Femur (tissue), 1 donor: ENCODE data around the gene CFAP52.
"Not testable (repeated sequence)": the region's sequence is repeated elsewhere in the genome, so short reads cannot be mapped to it uniquely, and the experiment has no call there.

Experiments used
- DNase-seq: peaks from one replicate; pipeline ENCODE4 v3.0.0-alpha.2; 2017

The CFAP52 gene

DNA sequence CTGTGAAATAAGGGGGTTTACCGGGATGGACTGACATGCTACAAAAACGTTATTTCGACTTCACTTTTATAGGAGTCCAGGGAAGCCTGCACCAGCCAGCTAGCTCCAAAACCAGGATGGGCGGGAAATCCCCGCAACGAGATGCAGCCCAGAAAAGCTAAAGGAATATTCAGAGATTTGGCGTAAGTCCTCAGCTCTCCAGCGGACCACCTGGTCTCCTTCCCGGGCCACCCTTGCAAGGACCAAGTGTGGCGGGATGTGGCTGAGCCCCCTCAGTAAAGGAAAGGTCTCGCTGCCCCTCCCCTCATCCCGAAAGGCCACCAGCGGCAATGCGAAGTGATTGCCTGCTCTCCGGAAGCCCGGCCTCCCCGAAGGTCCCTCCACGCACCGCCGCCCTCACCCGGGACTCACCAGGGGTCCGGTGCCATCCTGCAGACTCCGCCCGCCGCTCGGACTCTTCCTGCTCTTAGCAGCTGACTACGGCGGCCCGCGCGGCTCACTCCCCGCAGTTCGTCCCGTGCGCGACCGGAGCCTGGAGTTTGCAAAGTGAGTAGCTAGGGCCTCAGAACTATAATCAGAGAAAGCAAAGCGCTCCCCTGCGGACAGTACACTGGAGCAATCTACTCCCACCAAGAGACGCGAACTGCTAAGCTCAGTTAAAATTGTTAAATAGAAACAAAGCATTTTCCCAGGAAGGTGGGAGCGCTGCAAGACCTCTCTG lies 901 bp upstream of the CFAP52 start, which contains the start of gene STX8:
TSS of gene STX8 (minus strand) at position 440 of the 721 bp plus-strand sequence. CDS start at position 428, 12 bp downstream.
- DNase-seq, result peak; percentile 94

DNA sequence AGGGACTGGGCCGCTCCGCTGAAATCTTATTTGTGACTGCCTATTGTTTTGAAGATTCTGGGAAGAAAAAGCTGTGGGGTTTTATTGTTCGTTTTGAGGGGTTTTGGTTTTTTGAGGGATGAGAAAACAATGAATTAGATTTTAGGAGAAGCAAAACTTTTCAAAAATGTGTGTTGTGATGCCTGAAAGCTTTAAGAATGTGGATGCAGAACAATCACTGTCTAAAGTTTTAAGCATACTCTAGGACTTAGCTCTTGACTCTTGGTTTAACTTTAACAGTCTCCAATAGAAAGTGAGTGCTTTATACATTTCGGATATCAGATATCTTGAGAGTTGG lies 899 bp downstream of the CFAP52 start:
- no peak for DNase-seq

DNA sequence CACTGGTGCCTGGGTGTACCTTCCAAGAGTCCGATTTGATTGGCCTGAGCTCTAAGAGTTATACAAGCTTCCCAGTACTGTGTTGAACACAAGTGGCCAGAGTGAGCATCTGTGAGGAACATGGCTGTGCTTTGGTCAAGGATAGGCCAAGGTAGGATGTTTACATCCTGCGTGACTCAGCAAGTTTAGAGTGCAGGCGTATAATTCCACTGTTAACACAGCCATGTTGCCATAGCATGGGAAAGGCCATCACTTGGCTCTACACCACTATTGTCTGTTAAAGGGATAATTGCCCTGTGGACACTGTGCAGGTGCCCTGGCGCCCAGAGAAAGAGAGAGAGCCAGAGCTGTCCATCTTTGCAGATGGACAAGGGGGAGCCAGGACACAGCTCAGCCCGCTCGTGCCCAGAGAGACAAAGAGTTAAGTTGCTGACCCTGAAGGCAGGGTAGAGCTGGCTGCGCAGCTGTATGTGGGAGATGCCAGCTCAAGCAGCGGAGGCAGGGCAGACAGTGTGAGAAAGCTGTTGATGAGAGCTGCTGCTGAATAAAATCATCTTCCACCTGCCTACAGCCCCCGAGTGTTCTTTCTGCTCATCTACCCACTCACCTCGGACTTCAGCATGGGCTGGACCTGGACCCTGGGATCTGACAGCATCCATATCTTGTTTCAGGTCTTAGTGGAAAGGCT lies 11.7 kb downstream of the CFAP52 start:
- no peak for DNase-seq

DNA sequence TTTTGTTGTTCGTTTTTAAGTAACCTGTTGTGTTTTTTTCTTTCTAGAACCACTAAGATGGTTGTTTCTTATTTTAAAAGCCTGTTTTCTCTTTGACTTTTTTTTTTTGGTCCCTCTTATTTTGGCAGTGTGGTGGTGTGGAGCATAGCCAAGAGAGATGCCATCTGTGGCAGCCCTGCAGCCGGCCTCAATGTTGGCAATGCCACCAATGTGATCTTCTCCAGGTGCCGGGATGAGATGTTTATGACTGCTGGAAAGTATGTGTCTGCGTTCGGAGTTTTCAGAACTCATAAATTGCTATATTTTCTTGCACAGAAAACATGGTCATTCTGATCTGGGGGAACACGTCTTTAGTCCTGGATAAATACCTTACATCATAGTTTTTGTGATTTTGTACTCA lies 17.6 kb downstream of the CFAP52 start:
- DNase-seq, result no peak

DNA sequence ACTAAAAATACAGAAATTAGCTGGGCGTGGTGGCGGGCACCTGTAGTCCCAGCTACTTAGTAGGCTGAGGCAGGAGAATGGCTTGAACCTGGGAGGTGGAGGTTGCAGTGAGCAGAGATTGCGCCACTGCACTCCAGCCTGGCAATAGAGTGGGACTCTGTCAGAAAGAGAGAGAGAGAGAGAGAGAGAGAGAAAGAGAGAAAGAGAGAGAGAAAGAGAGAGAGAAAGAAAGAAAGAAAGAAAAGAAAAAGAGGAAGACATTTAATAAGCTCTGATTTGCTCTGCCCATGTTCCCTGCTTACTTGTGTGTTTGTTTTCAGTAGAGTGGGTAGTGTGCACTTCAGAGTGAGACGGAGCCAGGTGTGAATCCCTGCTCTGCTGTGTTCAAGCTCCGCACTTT lies 21.2 kb downstream of the CFAP52 start:
- DNase-seq, result not testable (repeated sequence)

DNA sequence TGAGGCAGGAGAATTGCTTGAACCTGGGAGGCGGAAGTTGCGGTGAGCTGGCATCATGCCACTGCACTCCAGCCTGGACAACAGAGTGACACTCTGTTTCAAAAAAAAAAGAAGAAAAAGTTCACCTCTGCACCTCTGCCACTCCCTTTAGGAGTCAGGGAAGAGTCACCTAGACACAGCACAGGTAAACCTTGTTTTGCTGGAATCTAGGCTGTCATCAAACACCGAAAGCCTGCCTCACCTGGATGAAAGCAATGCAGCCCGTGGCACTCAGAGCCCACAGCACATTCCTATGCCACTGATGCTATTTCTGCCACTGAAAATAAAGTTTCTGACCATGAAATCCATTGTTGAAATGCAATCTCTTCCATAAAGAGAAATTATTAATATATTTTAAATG lies 22.2 kb downstream of the CFAP52 start:
- DNase-seq, result no peak

DNA sequence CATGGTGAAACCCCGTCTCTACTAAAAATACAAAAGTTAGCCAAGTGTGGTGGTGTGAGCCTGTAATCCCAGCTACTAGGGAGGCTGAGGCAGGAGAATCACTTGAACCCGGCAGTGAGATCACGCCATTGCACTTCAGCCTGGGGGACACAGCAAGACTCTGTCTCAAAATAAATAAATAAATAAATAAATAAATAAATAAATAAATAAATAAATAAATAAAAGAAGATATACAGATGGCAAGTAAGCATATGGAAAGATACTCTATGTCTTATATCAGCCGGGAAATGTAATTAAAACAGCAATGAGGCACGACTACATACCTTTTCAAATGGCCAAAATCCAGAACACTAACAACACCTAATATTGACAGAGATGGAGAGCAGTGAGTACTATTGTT lies 28.1 kb downstream of the CFAP52 start:
- not testable (repeated sequence) for DNase-seq

DNA sequence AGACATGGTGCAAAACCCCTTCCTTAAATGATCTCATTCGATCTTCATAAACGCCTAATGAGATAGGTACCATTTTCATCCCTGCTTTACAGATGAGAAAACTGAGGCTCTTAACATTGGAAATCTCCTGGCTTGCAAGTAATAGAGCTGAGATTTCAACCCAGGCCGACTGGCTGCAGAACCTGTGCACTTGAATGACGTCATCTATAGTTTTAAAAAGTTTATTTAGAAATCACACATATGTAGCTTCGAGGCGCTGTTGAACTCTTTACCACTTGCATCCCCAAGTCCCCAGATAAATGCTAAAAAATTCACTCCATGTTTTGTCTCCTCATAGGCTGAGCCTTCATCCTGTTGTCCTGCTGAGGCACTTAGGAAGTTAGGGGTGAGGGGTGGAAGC lies 30.0 kb downstream of the CFAP52 start:
- no peak for DNase-seq

DNA sequence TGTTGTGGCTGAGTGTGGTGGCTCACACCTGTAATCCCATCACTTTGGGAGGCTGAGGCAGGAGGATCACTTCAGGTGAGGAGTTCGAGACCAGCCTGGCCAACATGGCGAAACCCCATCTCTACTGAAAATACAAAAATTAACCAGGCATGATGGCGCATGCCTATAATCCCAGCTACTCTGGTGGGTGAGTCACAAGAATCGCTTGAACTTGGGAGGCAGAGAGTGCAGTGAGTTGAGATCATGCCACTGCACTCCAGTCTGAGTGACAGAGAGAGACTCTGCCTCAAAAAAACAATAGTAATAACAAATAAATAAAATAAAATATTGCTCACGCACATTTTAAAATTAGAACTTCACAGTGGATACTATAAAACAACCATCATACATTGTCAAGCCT lies 30.6 kb downstream of the CFAP52 start:
- not testable (repeated sequence) for DNase-seq

DNA sequence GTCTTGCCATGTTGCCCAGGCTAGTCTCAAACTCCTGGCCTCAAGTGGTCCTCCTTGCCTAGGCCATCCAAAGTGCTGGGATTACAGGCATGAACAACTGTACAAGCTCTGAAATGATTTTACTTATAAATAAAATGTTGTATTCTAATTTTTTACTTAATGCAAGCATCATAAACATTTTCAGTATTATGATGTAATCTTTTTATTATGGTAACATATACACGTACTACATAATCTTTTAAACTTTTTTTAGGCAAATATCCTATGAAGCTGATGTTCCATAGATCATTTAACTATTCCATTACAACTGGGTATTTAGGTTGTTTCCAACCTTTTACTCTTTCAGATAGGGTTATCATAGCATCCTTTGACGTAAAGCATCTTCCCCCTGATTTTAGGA lies 35.1 kb downstream of the CFAP52 start:
- no peak for DNase-seq

DNA sequence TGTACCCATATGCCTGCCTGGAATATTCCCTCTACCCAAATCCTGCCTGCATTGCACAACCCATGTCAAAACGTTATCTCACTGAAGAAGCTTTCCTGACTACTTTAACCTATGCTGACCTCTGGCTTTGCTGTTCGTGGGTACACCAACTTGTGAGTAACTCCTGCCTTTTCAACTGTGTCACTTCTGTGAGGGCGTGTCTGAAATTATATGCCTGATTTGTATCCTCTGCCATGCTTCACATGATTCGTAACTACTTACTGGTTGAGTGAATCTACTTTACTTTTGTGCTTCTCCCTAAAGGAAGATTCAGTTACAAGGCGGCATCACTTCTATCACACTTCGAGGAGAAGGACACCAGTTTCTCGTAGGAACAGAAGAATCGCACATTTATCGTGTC lies 35.6 kb downstream of the CFAP52 start:
- no peak for DNase-seq

DNA sequence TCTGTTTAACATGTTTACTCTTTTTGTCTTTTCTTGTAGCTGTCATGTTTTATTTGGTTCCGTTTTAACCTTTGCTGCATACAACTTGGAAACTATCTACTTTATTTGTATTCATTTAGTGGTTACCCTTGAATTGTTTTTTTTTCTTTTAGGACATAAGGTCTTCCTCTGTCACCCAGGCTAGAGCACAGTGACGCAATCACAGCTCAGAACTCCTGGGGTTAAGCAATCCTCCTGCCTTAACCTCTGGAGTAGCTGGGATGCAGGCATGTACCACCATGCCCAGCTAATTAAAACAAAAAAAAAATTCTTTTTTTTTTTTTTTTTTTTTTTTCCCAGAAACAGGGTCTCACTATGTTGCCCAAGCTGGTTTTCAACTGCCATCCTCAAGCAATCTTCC lies 39.0 kb downstream of the CFAP52 start:
- DNase-seq, result no peak

DNA sequence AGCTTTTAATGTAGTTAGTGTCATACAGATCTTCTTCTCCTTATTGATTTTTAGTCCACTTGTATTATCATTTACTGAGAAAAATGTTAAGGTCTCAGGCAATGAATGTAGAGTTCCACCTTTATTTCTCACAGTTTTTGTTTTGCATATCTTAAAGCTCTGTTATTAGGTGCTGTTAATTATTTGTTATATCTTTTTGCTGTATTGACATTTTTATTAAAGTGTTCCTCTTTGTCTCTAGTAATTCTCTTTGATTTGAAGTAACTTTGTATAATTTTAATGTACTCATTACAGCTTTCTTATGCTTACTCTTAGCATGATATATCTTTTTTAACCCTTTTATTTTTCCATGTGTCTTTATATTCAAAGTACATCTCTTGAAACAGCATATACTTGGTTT lies 46.5 kb downstream of the CFAP52 start:
- no peak for DNase-seq

DNA sequence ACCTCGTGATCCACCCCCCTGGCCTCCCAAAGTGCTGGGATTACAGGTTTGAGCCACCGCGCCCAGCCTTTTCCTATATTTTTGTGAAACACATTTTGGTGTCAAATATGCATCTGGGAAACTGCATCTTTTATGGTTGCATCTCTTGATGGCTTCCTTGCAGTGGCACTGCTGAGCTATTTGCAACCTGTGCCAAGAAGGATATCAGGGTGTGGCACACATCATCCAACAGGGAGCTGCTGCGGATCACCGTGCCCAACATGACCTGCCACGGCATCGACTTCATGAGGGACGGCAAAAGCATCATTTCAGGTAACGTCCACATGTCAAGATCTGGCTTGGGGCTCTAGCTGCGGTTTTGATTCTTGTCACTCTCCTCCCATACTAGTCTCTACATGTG lies 52.1 kb downstream of the CFAP52 start:
- DNase-seq, result no peak

DNA sequence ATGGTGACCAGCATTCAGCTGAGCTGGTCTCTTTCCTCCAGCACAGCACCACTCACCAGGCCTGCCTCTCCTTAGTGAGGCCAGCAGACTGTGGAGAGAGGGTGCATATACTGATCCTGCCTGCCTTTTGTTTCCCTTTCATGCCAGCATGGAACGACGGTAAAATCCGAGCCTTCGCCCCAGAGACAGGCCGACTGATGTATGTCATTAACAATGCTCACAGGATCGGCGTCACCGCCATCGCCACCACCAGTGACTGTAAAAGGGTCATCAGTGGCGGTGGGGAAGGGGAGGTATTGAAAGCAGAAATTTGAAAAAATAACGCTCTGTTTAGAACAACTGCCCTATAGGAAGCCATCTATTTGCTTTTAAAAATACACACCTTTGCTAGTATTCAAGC lies 56.3 kb downstream of the CFAP52 start:
- no peak for DNase-seq

DNA sequence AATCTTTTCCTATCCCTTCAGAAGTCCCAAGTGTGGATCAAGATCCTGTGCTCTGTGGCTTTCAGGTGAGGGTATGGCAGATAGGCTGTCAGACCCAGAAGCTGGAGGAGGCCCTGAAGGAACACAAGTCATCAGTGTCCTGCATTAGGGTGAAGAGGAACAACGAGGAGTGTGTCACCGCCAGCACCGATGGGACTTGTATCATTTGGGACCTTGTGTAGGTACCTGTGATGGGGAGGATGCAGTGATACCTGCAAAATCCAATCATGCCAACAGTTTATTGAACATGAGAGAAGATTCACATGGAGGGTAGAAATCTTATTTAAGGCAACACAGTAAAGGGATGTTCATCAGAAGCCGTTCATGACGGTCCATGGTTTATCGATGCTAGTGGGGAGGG lies 58.9 kb downstream of the CFAP52 start:
- no peak for DNase-seq

DNA sequence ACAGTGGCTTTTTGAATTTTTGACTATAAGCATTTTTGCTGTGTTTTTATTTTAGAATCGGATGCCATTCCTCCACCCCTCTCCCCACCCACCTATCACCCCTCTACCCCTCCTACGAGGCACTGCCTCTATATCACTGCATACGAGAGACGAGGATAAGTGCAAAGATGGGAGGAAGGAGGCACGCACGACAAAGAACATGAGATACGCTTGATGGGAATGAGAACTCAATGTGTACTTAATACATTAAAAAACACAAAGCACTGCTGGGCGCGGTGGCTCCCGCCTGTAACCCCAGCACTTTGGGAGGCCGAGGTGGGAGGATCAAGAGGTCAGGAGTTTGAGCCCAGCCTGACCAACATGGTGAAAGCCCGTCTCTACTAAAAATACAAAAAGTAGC lies 60.1 kb downstream of the CFAP52 start:
- DNase-seq, result no peak

DNA sequence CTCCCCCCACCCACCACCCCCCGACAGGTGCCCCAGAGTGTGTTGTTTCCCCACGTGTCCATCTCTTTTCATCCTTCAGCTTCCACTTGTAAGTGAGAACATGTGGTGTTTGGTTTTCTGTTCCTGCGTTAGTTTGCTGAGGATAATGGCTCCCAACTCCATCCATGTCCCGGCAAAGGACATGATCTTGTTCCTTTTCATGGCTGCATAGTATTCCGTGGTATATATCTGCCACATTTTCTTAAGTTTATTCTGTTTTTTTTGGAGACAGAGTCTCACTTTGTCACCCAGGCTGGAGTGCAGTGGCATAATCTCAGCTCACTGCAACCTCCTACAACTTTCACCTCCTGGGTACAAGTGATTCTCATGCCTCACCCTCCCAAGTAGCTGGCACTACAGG lies 63.9 kb downstream of the CFAP52 start:
- DNase-seq, result not testable (repeated sequence)

DNA sequence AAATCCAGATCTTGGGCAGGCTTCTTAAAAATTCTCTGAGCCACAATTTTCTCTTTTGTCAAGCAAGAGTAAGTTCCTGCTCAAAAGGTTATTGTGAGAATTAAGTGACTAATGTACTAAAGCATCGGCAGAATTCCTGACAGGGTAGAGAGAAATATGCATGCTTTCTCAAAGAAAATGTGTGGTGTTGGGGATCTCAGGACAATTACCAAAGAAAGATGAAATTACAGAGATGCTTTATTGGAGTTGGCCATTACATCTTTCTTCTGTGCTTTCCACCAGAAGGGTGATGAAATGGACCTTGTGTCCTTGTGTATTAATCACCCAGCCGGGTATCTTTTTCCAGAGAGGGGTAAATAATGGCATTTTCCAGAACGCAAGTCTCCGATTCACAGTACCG lies 67.2 kb downstream of the CFAP52 start:
- no peak for DNase-seq

DNA sequence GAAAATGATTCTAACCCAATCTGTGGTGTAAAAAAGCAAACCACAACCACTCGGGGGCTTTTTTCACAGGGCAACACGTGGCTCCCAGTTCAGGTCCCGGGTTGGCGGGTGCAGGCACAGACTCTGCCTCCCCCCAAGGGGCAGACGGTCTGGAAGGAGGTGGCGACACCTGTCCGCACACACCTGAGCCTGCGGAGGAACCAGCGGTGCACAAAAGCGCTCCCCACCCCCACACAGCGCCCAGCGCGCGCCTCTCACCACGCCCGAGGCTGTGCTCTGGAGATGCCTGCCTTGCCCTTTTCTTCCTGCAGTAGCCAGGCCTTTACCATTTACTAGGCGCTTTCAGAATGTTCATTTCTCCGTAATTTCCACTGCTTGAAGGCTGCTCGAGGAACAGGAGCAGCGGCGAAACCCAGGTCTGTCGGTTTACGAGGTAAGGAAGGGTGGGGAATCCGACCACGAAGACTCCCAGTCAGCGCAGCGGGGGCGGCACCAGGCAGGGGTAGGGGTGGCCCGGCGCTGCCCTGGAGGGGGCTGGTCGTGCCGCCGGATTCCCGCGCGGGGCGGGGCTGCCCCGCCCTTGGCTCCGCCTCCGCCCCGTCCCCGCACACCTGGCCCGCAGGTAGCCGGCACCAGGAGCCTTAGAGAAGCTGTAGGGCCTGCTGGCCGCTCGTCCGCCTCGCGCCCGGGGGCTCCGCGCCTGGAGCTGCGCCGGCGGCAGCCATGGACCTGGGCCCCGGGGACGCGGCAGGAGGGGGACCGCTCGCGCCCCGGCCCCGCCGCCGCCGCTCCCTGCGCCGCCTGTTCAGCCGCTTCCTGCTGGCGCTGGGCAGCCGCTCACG lies 68.7 kb downstream of the CFAP52 start, which contains the start of gene USP43:
TSS of gene USP43 (plus strand) at position 608 of the 842 bp plus-strand sequence. CDS start at position 724, 116 bp downstream.
- DNase-seq, result peak; percentile 21

DNA sequence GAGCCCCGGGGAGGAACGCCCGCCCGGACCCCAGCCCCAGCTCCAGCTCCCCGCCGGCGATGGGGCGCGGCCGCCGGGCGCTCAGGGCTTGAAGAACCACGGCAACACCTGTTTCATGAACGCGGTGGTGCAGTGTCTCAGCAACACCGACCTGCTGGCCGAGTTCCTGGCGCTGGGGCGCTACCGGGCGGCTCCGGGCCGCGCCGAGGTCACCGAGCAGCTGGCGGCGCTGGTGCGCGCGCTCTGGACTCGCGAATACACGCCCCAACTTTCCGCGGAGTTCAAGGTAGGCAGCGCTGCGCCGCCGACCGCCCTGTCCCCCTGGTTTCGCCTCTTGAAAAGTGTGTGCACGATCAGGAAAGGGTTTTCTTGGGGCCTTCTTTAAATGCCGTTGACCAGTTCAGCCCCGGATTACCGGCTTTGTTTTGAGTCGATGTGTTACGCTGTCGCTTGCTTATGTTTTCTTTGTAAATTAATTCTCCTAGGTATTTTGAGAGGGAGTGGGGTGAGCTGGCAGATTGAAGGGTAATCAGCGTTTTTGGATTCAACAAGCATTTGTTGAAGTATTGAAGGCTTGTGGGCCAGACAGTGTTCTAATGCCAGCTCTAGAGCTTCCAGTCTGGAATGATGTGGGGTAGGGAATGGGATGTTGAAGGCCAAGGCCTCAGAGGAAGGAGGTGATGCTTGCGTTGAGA lies 69.6 kb downstream of the CFAP52 start:
- peak; percentile 39 for DNase-seq

DNA sequence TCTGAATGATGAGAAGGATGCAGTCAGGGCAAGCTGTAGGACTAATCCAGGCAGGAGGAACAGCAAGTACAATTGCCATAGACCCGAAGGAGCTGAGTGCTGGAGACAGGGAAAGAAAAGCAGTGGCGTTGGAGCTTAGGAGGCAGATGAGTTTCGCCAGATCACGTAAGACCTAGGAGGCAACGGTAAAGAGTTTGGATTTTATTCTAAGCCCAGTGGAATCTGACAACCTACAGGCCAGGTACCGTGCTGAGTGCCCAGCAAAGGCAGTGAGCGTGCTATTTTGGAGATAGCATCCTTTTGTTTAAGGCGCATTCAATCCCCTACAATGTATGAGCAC lies 70.1 kb downstream of the CFAP52 start:
- no peak for DNase-seq

DNA sequence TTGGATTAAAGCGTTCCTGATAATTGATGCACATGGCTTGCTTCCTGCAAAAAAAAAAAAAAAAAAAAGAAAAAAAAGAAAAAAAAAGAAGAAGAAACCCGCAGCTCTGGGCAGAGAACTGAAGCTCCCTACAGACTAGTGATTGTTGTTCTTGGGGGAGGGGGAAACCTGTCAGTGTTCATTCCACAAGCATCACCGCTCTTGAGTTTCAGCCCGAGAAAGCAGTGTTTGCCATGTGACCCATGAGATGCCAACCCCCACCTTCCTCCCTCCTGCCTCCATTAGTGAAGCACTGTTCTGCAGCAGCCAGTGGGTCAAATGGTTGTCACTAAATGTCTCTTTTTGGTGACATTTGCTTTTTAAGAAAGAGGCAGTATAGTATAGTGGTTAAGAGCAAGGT lies 70.6 kb downstream of the CFAP52 start:
- no peak for DNase-seq
